ENCODE results near the gene TMEM187. TPM values are rescaled to one million over a fixed set of nuclear protein-coding genes. Genes with fewer than 3 reads are reported as not detected.

TMEM187 gene
- total and polyA plus RNA-seq, 10 of the 15 experiments (the other 5 are each of a cell fraction or from before 2014, with no cell fraction given) = 0.45 to 8.5 (median 4.1) TPM

- TF ChIP-seq CUX1 (IDR thresholded peaks at IDR 0.05; ENCODE audit: insufficient replicate concordance, low read depth, low read length) (no peak), PAX5 (IDR thresholded peaks at IDR 0.05; ENCODE audit: borderline replicate concordance, low read depth, low read length) (no peak), DPF2 (IDR thresholded peaks at IDR 0.05) (no peak), CREB1 (IDR thresholded peaks at IDR 0.05; ENCODE audit: low read depth) (no peak), SMAD1 (IDR thresholded peaks at IDR 0.05; ENCODE audit: low read depth, partially characterized antibody) (no peak), TCF7 (IDR thresholded peaks at IDR 0.05; ENCODE audit: borderline replicate concordance) (no peak)
These were observed 22.4 kb upstream of the TMEM187 start (continued) for GRCh38 chrX:153950127-153950526.

GRCh38 chrX:153951683-153952372, 20.7 kb upstream of the TMEM187 start:
- BruUV-seq (replicated peaks) = no TSS peak
- Histone ChIP-seq H3K4me1 (ENCODE audit: control insufficient read depth, insufficient read depth, low read length) (no peaks in the 10 kb centered on the region), H4K20me1 (ENCODE audit: control insufficient read depth, insufficient read depth) (no peaks in the 10 kb centered on the region), H3K4me3 (no peak overlapping the region), H3K36me3 (ENCODE audit: control insufficient read depth in 2 of 2, insufficient read depth in 2 of 2, low read length in 1 of 2) (peaks cover 6 to 59% of the 10 kb centered on the region in 2 experiments), H3K4me2 (ENCODE audit: control insufficient read depth, insufficient read depth) (no peak overlapping the region), H3K9me3 (replicated peaks; ENCODE audit: control insufficient read depth, insufficient read depth, low read length) (no peaks in the 10 kb centered on the region), H3K27me3 (replicated peaks in 1 of 2; ENCODE audit: control insufficient read depth in 2 of 2, insufficient read depth in 2 of 2, low read length in 1 of 2) (no peaks in the 10 kb centered on the region), H3K9ac (ENCODE audit: control insufficient read depth, insufficient read depth, low read length) (no peak overlapping the region), H2AFZ (ENCODE audit: control insufficient read depth, low read depth, low read length) (no peak overlapping the region), H3K79me2 (ENCODE audit: control insufficient read depth, insufficient read depth, low read length) (no peaks in the 10 kb centered on the region; the same call in 1 of the 2 replicates), H3K27ac (ENCODE audit: control insufficient read depth, insufficient read depth) (no peak overlapping the region)
- ChIA-PET RAD21 (ENCODE audit: unreplicated experiment) (interaction anchor here (1.1 to 2.0 kb wide), 2 partner anchors 17 to 27 kb away, joined by 3 to 5 read pairs; no protein-coding TSS in a partner anchor), CTCF (interaction anchor here (0.6 to 8.7 kb wide), 5 partner anchors 17 to 190 kb away, joined by 3 to 172 read pairs (median 3); partner anchors contain the start of genes ARHGAP4 and NAA10), POLR2A (interaction anchor here (0.5 to 0.9 kb wide), 2 partner anchors 16 to 57 kb away, joined by 3 to 4 read pairs; no protein-coding TSS in a partner anchor), SMC1A (ENCODE audit: uncharacterized antibody, unreplicated experiment) (interaction anchor here (0.5 kb wide), 1 partner anchor 158 kb away, joined by 3 read pairs; no protein-coding TSS in a partner anchor)
- no peak for ATAC-seq
- intact Hi-C loops (cut with micrococcal nuclease; ENCODE audit: unreplicated experiment) = loop anchor here (5.0 kb wide), 1 partner anchor 395 kb away; no protein-coding TSS in a partner anchor
- DNase-seq (ENCODE audit: low read depth, low spot score) = no peak
- 96% methylated on average over 28 of the region's 28 CpGs for WGBS (ENCODE audit: insufficient coverage, insufficient replicate concordance, low lambda C conversion rate, missing lambda C conversion rate)
- TF ChIP-seq RFX5 (IDR thresholded peaks at IDR 0.05; ENCODE audit: low read depth, low read length) = no peak
- TF ChIP-seq USF2 (IDR thresholded peaks at IDR 0.05; ENCODE audit: borderline replicate concordance, low read depth, low read length) = no peak
- no peak for TF ChIP-seq CHD2 (IDR thresholded peaks at IDR 0.05; ENCODE audit: borderline replicate concordance, low read depth, low read length)
- TF ChIP-seq E2F4 (IDR thresholded peaks at IDR 0.05; ENCODE audit: low read depth, low read length) = no peak
- TF ChIP-seq POLR2A (IDR thresholded peaks at IDR 0.05; ENCODE audit: low read depth, low read length) = peak; percentile 12; the same call in 1 of the 2 replicates
- no peak for TF ChIP-seq NR2C1 (IDR thresholded peaks at IDR 0.05)
- no peak for FAIRE-seq
- in situ Hi-C loops (cut with MboI) = no loop called here

Measured in GM12878 (cell line).